CD4-positive, alpha-beta memory T cell (primary cell): ENCODE results near the gene SALL3. TPM values are rescaled to one million over a fixed set of nuclear protein-coding genes. Genes with fewer than 3 reads are reported as not detected.

ENCODE experiments used
- CTCF ChIA-PET: fragments of 350-600 bp; sonication (Branson Sonifier 250); formaldehyde crosslinking; loops from one replicate; lab custom pipeline; 2021; ENCODE audit warnings: inconsistent platforms; ENCODE audit not compliant: partially characterized antibody; lab: Charles Lee
- POLR2A ChIA-PET: fragments of 350-600 bp; sonication (Branson Sonifier 250); formaldehyde crosslinking; loops from one replicate; lab custom pipeline; 2021; ENCODE audit not compliant: partially characterized antibody; lab: Charles Lee
- DNase-seq, 5 donors: peaks; one replicate each; pipeline versions ENCODE4 v3.0.0 to v3.0.0-alpha.2; 2020 to 2022; ENCODE audit warnings: mixed read lengths in 1 of 5
- H3K27ac ChIP-seq: one replicate; pipeline ENCODE4 v1.7.0; 2013; ENCODE audit warnings: low read depth, low read length
- H3K27me3 ChIP-seq: 2 replicates; pipeline ENCODE4 v1.7.0; 2013; ENCODE audit warnings: mild to moderate bottlenecking, low read length, moderate library complexity; ENCODE audit not compliant: insufficient read depth
- H3K36me3 ChIP-seq: 2 replicates; pipeline ENCODE4 v1.7.0; 2013; ENCODE audit warnings: mild to moderate bottlenecking, low read length, moderate library complexity; ENCODE audit not compliant: insufficient read depth
- H3K4me1 ChIP-seq: 2 replicates; pipeline ENCODE4 v1.7.0; 2013; ENCODE audit warnings: mild to moderate bottlenecking, low read length, moderate library complexity; ENCODE audit not compliant: insufficient read depth
- H3K4me3 ChIP-seq, 2 donors: one replicate each; pipeline ENCODE4 v1.7.0; 2013; ENCODE audit warnings: low read length in 2 of 2, mild to moderate bottlenecking in 1 of 2
- H3K9me3 ChIP-seq, 2 donors: one replicate each; pipeline ENCODE4 v1.7.0; 2013; ENCODE audit warnings: low read length in 2 of 2, control low read depth in 1 of 2; ENCODE audit not compliant: control insufficient read depth in 1 of 2
- H3K27ac Mint-ChIP-seq, 7 donors: one replicate each; pipeline ENCODE4 v1.8.0; 2020 to 2021; ENCODE audit warnings: mixed read lengths in 7 of 7, mild to moderate bottlenecking in 6 of 7, inconsistent platforms in 3 of 7, moderate library complexity in 3 of 7
- H3K27me3 Mint-ChIP-seq, 2 donors: one replicate each; pipeline ENCODE4 v1.8.0; 2020 to 2021; ENCODE audit warnings: mixed read lengths in 2 of 2
- H3K36me3 Mint-ChIP-seq, 2 donors: one replicate each; pipeline ENCODE4 v1.8.0; 2020 to 2021; ENCODE audit warnings: mixed read lengths in 2 of 2, inconsistent platforms in 1 of 2, mild to moderate bottlenecking in 1 of 2
- H3K4me1 Mint-ChIP-seq, 4 donors: one replicate each; pipeline ENCODE4 v1.8.0; 2020 to 2021; ENCODE audit warnings: mixed read lengths in 4 of 4, mild to moderate bottlenecking in 1 of 4
- H3K4me3 Mint-ChIP-seq, 8 donors: one replicate each; pipeline ENCODE4 v1.8.0; 2020 to 2021; ENCODE audit warnings: mixed read lengths in 8 of 8, mild to moderate bottlenecking in 7 of 8, moderate library complexity in 6 of 8, inconsistent platforms in 3 of 8
- H3K9me3 Mint-ChIP-seq, 8 donors: one replicate each; pipeline ENCODE4 v1.8.0; 2020 to 2021; ENCODE audit warnings: mixed read lengths in 8 of 8, mild to moderate bottlenecking in 5 of 8, inconsistent platforms in 3 of 8, moderate library complexity in 1 of 8
- intact Hi-C: fragments of 100-400 bp; cut with micrococcal nuclease; formaldehyde crosslinking; loops from one replicate; pipeline ENCODE4 v1.15.1; 2023
- polyA plus RNA-seq, 2 donors: library from polyadenylated mRNA; unstranded; fragments of 300-500 nt; fragmentation: Illumina TruSeq; gene quantifications; one replicate each; pipeline ENCODE4 v1.2.3, GENCODE V29; 2021
- total RNA-seq, 2 experiments: library from RNA; stranded (reverse); gene quantifications; one replicate each; pipeline ENCODE4 v1.2.3, GENCODE V29; 2021

The SALL3 gene
- total and polyA plus RNA-seq, 4 experiments from 2014 or later: not detected

DNA sequence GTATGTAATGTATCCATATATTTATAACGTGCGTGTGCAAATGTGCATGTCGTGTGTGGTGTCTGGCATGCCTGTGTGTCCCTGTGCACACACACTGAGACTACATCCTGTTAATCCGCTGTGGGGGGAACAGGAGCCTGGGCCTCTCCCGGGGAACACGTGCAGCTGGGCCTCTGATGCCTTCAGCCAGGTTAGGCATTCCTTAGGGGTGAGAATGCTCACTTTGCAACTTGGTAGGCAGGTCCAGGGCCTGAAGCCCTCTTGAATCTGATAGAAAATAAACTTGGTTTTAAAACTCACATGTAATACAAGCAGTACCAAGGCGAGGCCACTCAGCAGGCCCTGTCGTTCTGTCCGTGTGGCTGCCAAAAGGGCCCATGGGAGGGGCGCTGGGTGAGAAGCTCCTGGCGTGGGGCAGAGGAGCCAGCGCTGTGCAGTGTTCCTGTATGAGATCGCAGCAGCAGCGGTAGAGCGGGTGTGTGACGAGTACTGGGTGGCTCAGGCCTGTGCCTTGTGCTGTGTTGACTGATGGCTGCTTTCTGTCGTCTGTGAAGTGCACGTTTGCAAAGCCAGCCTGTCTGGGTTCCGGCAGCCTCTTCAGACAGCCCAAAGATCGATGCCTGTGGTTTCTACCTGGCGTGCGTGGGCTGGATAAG lies 16.2 kb downstream of the SALL3 start:
- Mint-ChIP-seq H3K36me3 (no peaks in the 10 kb centered on the region), H3K4me1 (no peaks in the 10 kb centered on the region), H3K27me3 (peaks cover under 1 to 5% of the 10 kb centered on the region in 2 donors), H3K4me3 (no peak overlapping the region), H3K9me3 (peaks cover 0 to 4% (median 0%) of the 10 kb centered on the region in 8 donors), H3K27ac (peak overlapping the region in 1 of 7 donors; percentile 23)
- ChIA-PET CTCF (no interaction called here), POLR2A (no interaction called here)
- no peaks in the 10 kb centered on the region for H3K27me3 ChIP-seq
- H3K27ac ChIP-seq: no peak overlapping the region
- DNase-seq: no peak
- no peaks in the 10 kb centered on the region for H3K9me3 ChIP-seq
- H3K36me3 ChIP-seq: no peaks in the 10 kb centered on the region
- intact Hi-C loops: no loop called here
- no peak overlapping the region for H3K4me3 ChIP-seq
- H3K4me1 ChIP-seq: no peaks in the 10 kb centered on the region

DNA sequence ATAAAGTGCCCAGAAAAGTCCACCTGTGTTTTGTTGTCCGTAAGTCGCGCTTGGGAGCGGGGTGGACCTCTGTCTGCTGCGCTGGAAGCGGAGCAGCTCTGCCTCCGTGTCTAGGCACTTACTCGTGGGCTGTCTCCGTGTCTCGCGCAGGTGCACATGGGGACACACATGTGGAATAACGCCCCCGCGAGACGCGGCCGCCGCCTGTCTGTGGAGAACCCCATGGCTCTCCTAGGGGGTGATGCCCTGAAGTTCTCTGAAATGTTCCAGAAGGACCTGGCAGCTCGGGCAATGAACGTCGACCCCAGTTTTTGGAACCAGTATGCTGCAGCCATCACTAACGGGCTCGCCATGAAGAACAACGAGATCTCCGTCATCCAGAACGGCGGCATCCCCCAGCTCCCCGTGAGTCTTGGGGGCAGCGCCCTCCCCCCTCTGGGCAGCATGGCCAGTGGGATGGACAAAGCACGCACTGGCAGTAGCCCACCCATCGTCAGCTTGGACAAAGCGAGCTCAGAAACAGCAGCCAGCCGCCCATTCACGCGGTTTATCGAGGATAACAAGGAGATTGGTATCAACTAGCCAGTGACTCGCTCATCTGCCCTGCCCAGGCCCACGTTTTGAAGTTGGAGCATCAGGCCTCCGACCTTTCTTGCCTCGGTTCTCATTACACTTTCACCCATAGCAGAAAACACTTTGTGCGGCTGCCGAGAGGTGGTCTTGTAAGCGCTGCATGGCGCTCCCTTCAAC lies 17.3 kb downstream of the SALL3 start:
- Mint-ChIP-seq H3K27me3 (peaks cover 0 to 5% of the 10 kb centered on the region in 2 donors), H3K36me3 (no peaks in the 10 kb centered on the region), H3K9me3 (peaks cover 0 to 2% (median 0%) of the 10 kb centered on the region in 8 donors), H3K4me1 (no peaks in the 10 kb centered on the region), H3K27ac (no peak overlapping the region), H3K4me3 (no peak overlapping the region)
- no peak for DNase-seq
- intact Hi-C loops: no loop called here
- Histone ChIP-seq H3K9me3 (no peaks in the 10 kb centered on the region), H3K27ac (no peak overlapping the region), H3K4me3 (no peak overlapping the region), H3K36me3 (no peaks in the 10 kb centered on the region), H3K27me3 (no peaks in the 10 kb centered on the region), H3K4me1 (no peaks in the 10 kb centered on the region)
- ChIA-PET POLR2A (no interaction called here), CTCF (no interaction called here)

DNA sequence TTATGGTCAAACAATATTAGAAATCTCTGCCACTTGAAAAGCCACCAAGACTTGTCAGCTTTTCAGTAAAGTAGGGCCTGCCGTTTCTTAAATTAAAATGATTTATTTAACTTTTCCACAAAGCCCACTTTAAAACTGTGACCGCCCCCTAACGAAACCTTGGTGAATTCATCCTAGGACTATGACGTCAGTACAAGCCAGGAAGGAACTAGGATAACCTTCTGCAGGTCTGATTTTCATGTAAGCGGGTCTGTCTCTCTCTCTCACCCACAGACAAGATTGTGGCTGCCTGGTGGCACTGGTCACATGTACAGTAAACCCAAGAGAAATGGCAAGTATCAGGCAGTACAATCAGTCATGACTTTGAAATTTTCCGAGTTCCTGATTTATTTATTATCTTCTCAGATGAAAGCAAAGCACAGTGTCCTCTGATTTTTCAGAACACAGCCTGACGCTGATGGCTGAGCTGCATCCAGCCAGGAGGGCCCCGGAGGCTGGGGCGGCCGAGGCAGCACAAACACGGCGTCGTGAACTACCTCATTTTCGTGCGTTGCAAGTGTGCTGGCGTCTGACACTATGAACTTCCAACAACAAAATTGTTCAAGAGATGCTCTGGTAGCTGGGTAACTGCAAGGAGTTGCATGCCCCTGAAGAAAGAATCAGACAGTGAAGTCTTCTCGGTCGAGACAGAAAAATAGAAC lies 18.9 kb downstream of the SALL3 start:
- Histone ChIP-seq H3K9me3 (no peaks in the 10 kb centered on the region), H3K27ac (no peak overlapping the region), H3K4me3 (no peak overlapping the region), H3K36me3 (no peaks in the 10 kb centered on the region), H3K27me3 (no peaks in the 10 kb centered on the region), H3K4me1 (no peaks in the 10 kb centered on the region)
- DNase-seq: no peak
- Mint-ChIP-seq H3K36me3 (no peaks in the 10 kb centered on the region), H3K27ac (no peak overlapping the region), H3K4me3 (no peak overlapping the region), H3K4me1 (no peaks in the 10 kb centered on the region), H3K27me3 (peaks cover 0 to 8% of the 10 kb centered on the region in 2 donors), H3K9me3 (peaks cover 0 to 2% (median 0%) of the 10 kb centered on the region in 8 donors)
- CTCF ChIA-PET: no interaction called here
- POLR2A ChIA-PET: no interaction called here
- intact Hi-C loops: no loop called here

DNA sequence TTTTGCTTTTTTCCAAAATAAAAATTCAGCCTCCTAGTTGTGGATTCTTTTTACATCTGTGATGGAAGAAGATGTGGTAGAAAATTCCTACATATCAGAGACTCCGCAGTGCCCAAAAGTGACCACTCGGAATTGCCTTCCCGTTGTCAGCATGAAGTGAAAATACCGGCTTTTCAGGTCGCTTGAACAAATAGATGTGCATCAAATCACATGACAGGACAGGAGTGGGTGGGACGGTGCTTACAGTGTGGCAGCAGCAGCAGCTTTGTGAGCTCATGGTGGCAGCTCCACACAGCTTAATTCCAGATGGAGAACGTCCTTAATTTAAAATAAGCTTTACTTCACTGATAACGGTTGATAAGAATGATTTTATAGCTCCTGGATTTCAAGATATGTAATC lies 20.3 kb downstream of the SALL3 start:
- no peak for DNase-seq
- H3K4me3 Mint-ChIP-seq: no peak overlapping the region
- no peaks in the 10 kb centered on the region for H3K36me3 Mint-ChIP-seq
- Histone ChIP-seq H3K27me3 (no peaks in the 10 kb centered on the region), H3K36me3 (no peaks in the 10 kb centered on the region), H3K4me3 (no peak overlapping the region), H3K27ac (no peak overlapping the region), H3K9me3 (no peaks in the 10 kb centered on the region), H3K4me1 (no peaks in the 10 kb centered on the region)
- H3K27ac Mint-ChIP-seq: no peak overlapping the region
- no peaks in the 10 kb centered on the region for H3K4me1 Mint-ChIP-seq
- peaks cover 0 to 2% (median 0%) of the 10 kb centered on the region in 8 donors for H3K9me3 Mint-ChIP-seq
- H3K27me3 Mint-ChIP-seq: peaks cover 0 to 8% of the 10 kb centered on the region in 2 donors
- POLR2A ChIA-PET: no interaction called here
- CTCF ChIA-PET: interaction anchor here (1.9 kb wide), 1 partner anchor 9 kb away, joined by 4 read pairs; no protein-coding TSS in a partner anchor
- intact Hi-C loops: no loop called here

DNA sequence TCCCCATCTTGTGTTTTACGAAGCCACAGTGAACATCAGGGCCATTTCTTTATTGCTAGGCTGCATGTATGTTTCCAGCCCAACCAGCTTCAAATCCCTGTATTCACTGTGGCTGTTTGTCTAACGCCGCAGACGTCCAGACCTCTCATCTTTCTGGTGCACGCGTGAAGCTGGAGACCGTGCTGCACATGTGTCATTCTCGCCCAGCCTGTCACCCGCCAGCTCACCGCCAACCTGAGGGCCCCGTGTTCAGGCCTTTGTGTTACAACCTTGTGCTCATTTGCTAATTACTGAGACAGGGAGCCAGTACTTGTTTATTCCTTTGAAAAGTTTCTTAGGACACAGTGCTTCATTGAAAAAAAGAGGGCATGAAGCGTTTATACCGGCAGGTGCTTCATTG lies 21.4 kb downstream of the SALL3 start:
- no peaks in the 10 kb centered on the region for H3K36me3 Mint-ChIP-seq
- H3K36me3 ChIP-seq: no peaks in the 10 kb centered on the region
- no peak overlapping the region for H3K4me3 Mint-ChIP-seq
- H3K9me3 ChIP-seq: no peaks in the 10 kb centered on the region
- H3K4me3 ChIP-seq: no peak overlapping the region
- H3K4me1 ChIP-seq: no peaks in the 10 kb centered on the region
- peaks cover 0 to 8% of the 10 kb centered on the region in 2 donors for H3K27me3 Mint-ChIP-seq
- H3K27me3 ChIP-seq: no peaks in the 10 kb centered on the region
- no peaks in the 10 kb centered on the region for H3K4me1 Mint-ChIP-seq
- H3K27ac Mint-ChIP-seq: no peak overlapping the region
- ChIA-PET POLR2A (no interaction called here), CTCF (interaction anchor here (1.9 kb wide), 1 partner anchor 10 kb away, joined by 4 read pairs; no protein-coding TSS in a partner anchor)
- H3K27ac ChIP-seq: no peak overlapping the region
- intact Hi-C loops: no loop called here
- no peak for DNase-seq
- H3K9me3 Mint-ChIP-seq: peaks cover 0 to 2% (median 0%) of the 10 kb centered on the region in 8 donors

DNA sequence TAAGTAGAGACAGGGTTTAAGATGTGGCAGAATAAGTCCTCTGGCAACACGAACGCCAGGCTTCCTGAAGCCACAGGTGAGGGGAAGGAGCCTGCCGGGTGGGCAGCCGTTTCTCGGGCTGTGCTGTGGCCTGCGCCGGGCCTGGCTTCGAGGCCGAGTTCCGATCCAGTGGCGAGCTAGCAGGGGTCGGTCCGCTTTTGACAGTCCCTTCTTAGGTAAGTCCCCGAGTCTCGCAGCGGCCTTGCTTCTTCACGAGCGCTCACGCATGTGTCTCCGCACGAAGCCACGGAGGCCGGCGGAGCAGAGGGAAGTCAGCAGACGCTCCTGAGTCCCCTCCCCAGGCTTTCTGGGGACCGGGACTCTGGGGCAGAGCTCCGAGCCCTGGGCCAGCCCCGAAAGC lies 26.0 kb downstream of the SALL3 start:
- no peak for DNase-seq
- Histone ChIP-seq H3K36me3 (no peaks in the 10 kb centered on the region), H3K9me3 (no peaks in the 10 kb centered on the region), H3K4me1 (no peaks in the 10 kb centered on the region), H3K4me3 (no peak overlapping the region), H3K27me3 (no peaks in the 10 kb centered on the region), H3K27ac (no peak overlapping the region)
- no peaks in the 10 kb centered on the region for H3K4me1 Mint-ChIP-seq
- H3K27me3 Mint-ChIP-seq: peaks cover 6 to 7% of the 10 kb centered on the region in 2 donors
- H3K27ac Mint-ChIP-seq: no peak overlapping the region
- intact Hi-C loops: no loop called here
- peaks cover 0 to 2% (median 0%) of the 10 kb centered on the region in 8 donors for H3K9me3 Mint-ChIP-seq
- H3K36me3 Mint-ChIP-seq: no peaks in the 10 kb centered on the region
- POLR2A ChIA-PET: no interaction called here
- CTCF ChIA-PET: no interaction called here
- no peak overlapping the region for H3K4me3 Mint-ChIP-seq

DNA sequence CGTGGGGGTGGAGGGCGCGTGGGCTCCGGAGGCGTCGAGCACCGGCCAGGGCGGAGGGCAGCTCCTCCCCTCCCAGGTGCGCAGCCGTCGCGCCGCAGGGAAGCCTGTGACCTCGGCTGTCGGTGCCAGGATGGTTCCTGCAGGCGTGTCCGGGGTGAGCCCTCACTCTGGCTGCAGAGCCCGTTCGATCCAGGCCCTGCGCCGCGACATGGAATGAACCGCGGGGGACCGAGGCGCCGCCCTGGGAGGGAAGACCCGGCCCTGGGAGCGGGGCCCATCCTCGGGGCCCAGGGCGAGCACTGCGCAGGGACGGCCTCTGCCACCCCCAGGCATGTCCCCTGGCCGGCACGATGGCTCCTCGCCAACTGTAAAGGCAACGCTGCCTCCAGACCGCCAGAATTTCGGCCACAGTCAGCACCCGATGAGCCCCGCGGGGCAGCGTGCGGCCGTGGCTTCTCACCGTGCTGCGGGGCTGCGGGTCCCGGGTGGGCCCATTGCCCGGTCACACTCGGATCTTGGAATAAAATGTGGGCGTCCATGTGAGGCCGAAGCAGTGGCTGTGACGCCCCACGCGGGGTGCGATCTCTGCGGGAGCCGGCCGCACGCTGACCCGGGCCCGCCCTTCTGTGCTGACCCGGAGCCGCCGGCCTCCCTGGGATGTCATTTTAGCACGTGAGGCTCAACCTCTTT lies 26.6 kb downstream of the SALL3 start:
- POLR2A ChIA-PET: no interaction called here
- Histone ChIP-seq H3K27ac (no peak overlapping the region), H3K27me3 (no peaks in the 10 kb centered on the region), H3K4me3 (no peak overlapping the region), H3K4me1 (no peaks in the 10 kb centered on the region), H3K9me3 (no peaks in the 10 kb centered on the region), H3K36me3 (no peaks in the 10 kb centered on the region)
- intact Hi-C loops: no loop called here
- peaks cover 0 to 2% (median 0%) of the 10 kb centered on the region in 8 donors for H3K9me3 Mint-ChIP-seq
- no peak overlapping the region for H3K27ac Mint-ChIP-seq
- CTCF ChIA-PET: no interaction called here
- H3K4me1 Mint-ChIP-seq: peaks cover 0 to 1% (median 0%) of the 10 kb centered on the region in 4 donors
- no peak overlapping the region for H3K4me3 Mint-ChIP-seq
- no peaks in the 10 kb centered on the region for H3K36me3 Mint-ChIP-seq
- no peak for DNase-seq
- peaks cover 6 to 7% of the 10 kb centered on the region in 2 donors for H3K27me3 Mint-ChIP-seq
